HT1080 (cell line): ENCODE measurements around the gene U2AF1L4. TPM values are rescaled to one million over a fixed set of nuclear protein-coding genes. Genes with fewer than 3 reads are reported as not detected.
A peak's percentile ranks its signal among the peaks of the same experiment; 100 is the strongest.

Experiments
- DNase-seq: peaks from one replicate; pipeline ENCODE4 v3.0.0-alpha.2; 2015; ENCODE audit warnings: low read depth
- total RNA-seq: library from RNA; depleted of rRNA; stranded (reverse); fragments of >200 nt; shearing (Covaris generic); gene quantifications from 2 replicates; pipeline ENCODE4 v1.2.3, GENCODE V29; 2014; rRNA removed

Gene U2AF1L4
- total RNA-seq, 1 experiment from 2014 or later = 8.4 TPM

GRCh38 chr19:35714601-35715354, 30.4 kb downstream of the U2AF1L4 start:
- DNase-seq = no peak

GRCh38 chr19:35713904-35714495, 31.2 kb downstream of the U2AF1L4 start:
- no peak for DNase-seq

- no peak for DNase-seq
These were observed 31.7 kb downstream of the U2AF1L4 start for GRCh38 chr19:35713506-35713850.

- DNase-seq = no peak
These were observed 32.4 kb downstream of the U2AF1L4 start for GRCh38 chr19:35712567-35713505.

GRCh38 chr19:35710784-35711723, 34.2 kb downstream of the U2AF1L4 start:
- no peak for DNase-seq

GRCh38 chr19:35708391-35708790, 36.8 kb downstream of the U2AF1L4 start:
- DNase-seq = no peak

- DNase-seq = peak; percentile 21
These were observed 41.0 kb downstream of the U2AF1L4 start, which contains the start of gene ZBTB32 for GRCh38 chr19:35704218-35704617. Gene ZBTB32 (plus strand): TSS chr19:35704558. CDS start chr19:35714627, 10,069 bp downstream.

GRCh38 chr19:35703343-35703742, 41.9 kb downstream of the U2AF1L4 start:
- DNase-seq = no peak

- DNase-seq = peak; percentile 94
These were observed 42.8 kb downstream of the U2AF1L4 start for GRCh38 chr19:35702223-35703012.

GRCh38 chr19:35696835-35697234, 48.4 kb downstream of the U2AF1L4 start:
- DNase-seq = no peak

- DNase-seq = no peak
These were observed 49.3 kb downstream of the U2AF1L4 start for GRCh38 chr19:35695895-35696422.

- DNase-seq = peak; percentile 77
These were observed 51.2 kb downstream of the U2AF1L4 start for GRCh38 chr19:35693835-35694599.

GRCh38 chr19:35693422-35693821, 51.8 kb downstream of the U2AF1L4 start:
- DNase-seq = no peak

Other genes with a start within 250 kb of the U2AF1L4 start
- gene DMKN, start 231.8 kb downstream of the U2AF1L4 start, total RNA-seq = 34.4 and 53.0 TPM in 2 replicates
- 3.0 and 14.9 TPM in 2 replicates for gene SBSN, start 217.1 kb downstream of the U2AF1L4 start, total RNA-seq
- gene GAPDHS, start 212.0 kb downstream of the U2AF1L4 start, total RNA-seq = not detected in 2 replicates
- 162 and 178 TPM in 2 replicates for gene TMEM147, start 199.8 kb downstream of the U2AF1L4 start, total RNA-seq
- gene ATP4A, start 181.8 kb downstream of the U2AF1L4 start, total RNA-seq = not detected in 2 replicates
- gene PMIS2, start 159.2 kb downstream of the U2AF1L4 start, total RNA-seq = not detected in 2 replicates
- gene HAUS5, start 132.7 kb downstream of the U2AF1L4 start, total RNA-seq = 19.7 and 21.1 TPM in 2 replicates
- 71.9 and 93.9 TPM in 2 replicates for gene RBM42, start 116.4 kb downstream of the U2AF1L4 start, total RNA-seq
- 0.50 and 2.5 TPM in 2 replicates for gene ETV2, start 103.7 kb downstream of the U2AF1L4 start, total RNA-seq
- 551 and 688 TPM in 2 replicates for gene COX6B1, start 97.1 kb downstream of the U2AF1L4 start, total RNA-seq
- gene UPK1A, start 78.9 kb downstream of the U2AF1L4 start, total RNA-seq = not detected in 2 replicates
- not detected in 2 replicates for gene ZBTB32, start 40.9 kb downstream of the U2AF1L4 start, total RNA-seq
- gene KMT2B, start 27.4 kb downstream of the U2AF1L4 start, total RNA-seq = 7.7 and 10.9 TPM in 2 replicates
- 2.9 and 11.1 TPM in 2 replicates for gene IGFLR1, start 3.0 kb downstream of the U2AF1L4 start, total RNA-seq
- 48.5 and 50.6 TPM in 2 replicates for gene PSENEN, start 233 bp upstream of the U2AF1L4 start, total RNA-seq
- 4.5 and 5.4 TPM in 2 replicates for gene LIN37, start 3.2 kb upstream of the U2AF1L4 start, total RNA-seq
- 0.17 TPM in 1 of 2 replicates, not detected in the other for gene HSPB6, start 11.6 kb upstream of the U2AF1L4 start, total RNA-seq
- 8.6 and 10.8 TPM in 2 replicates for gene PROSER3, start 12.8 kb upstream of the U2AF1L4 start, total RNA-seq
- gene ARHGAP33, start 30.1 kb upstream of the U2AF1L4 start, total RNA-seq = 1.3 and 1.8 TPM in 2 replicates
- not detected in 2 replicates for gene PRODH2, start 67.4 kb upstream of the U2AF1L4 start, total RNA-seq
- gene NPHS1, start 107.1 kb upstream of the U2AF1L4 start, total RNA-seq = not detected in 2 replicates
- gene KIRREL2, start 111.5 kb upstream of the U2AF1L4 start, total RNA-seq = not detected in 2 replicates
- gene APLP1, start 123.2 kb upstream of the U2AF1L4 start, total RNA-seq = 1.6 and 6.6 TPM in 2 replicates
- gene NFKBID, start 155.1 kb upstream of the U2AF1L4 start, total RNA-seq = 5.8 and 5.9 TPM in 2 replicates
- gene HCST, start 157.1 kb upstream of the U2AF1L4 start, total RNA-seq = not detected in 2 replicates
- not detected in 2 replicates for gene TYROBP, start 162.9 kb upstream of the U2AF1L4 start, total RNA-seq
- gene LRFN3, start 191.0 kb upstream of the U2AF1L4 start, total RNA-seq = 1.9 and 3.4 TPM in 2 replicates
- 18.0 and 22.9 TPM in 2 replicates for gene SDHAF1, start 249.8 kb upstream of the U2AF1L4 start, total RNA-seq